Stimulated activated CD4-positive, alpha-beta T cell treated with anti-CD3 and anti-CD28 coated beads, Interleukin-1b, Interleukin-23, amount 100 ng/mL, for 1 hour (primary cell): Measurements from ENCODE around the gene SMIM45.
"Not testable (repeated sequence)": the region's sequence is repeated elsewhere in the genome, so short reads cannot be mapped to it uniquely, and the experiment has no call there.

Source experiments
- DNase-seq, 2 donors: peaks; one replicate each; pipeline ENCODE4 v3.0.0-alpha.2; 2020; ENCODE audit warnings: low read depth in 2 of 2

SMIM45 gene

DNA sequence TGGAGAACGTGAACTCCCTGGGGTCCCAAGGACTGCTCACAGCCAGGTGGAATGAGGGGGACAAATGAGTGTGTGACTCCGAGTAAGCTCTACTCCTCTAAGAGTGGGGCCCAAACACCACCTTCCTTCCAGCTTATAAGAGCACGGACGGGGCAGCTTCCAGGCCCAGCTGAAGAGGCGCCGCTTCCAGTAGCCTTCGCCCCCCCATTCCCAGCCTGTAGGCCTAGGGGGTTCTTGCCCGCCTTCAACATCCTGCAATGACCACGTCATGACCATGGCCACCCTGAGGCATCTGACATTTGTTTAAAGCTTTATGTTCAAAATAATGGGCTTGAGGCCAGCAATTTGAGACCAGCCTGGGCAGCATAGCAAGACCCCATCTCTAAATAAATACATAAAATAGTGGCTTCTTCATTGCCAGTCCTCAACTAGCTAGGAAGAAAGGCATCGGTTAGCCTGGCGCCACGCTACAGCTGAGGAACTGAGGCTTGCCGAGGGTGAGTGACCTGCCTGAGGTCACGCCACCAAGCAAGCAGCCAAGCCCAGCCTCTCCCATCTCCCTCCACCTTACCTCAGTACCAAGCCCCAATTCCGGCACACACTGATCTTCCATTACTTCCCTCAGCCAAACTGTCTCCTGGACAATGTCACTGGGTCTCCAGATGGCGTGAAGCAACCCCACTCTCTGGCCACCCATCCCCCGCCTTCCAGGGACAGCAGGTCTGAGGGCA is 17.5 kb upstream of the SMIM45 start:
- DNase-seq, result no peak

DNA sequence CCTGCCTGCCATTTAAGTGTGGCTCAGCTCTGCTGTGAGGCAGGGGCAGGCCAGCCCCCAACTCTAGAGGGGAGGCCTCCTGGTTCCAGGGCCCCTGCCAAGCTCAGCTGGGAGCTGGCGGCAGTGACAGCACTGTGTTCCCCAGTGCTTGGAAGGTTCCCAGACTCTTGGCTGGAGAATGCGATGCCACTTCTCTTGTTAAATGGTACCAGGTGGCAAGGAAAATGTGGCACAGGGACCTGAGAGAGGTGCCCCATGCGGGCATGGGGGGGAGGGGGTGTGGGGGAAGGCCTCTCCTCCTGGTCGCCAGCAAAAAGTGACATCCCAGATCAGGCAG is 17.0 kb upstream of the SMIM45 start:
- DNase-seq, result no peak

DNA sequence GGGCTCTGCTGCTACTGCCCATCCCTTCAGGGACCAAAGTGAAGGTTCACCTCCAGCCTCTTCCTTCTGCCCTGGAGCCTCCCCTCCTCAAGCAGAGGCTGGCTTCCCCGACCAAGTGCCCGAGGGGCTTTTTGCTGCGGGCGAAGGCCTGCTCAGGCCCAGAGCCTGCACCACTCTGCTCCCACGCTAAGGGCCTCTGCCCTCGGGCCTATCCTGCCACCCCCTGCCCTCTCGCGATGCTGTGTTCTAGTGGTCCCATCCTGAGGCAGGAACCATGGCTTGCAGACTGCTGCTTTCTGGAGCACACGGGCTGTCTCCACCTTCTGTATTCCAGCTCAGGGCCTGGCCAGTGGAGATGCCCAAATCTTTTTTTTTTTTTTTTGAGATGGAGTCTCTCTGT is 16.4 kb upstream of the SMIM45 start:
- no peak for DNase-seq

DNA sequence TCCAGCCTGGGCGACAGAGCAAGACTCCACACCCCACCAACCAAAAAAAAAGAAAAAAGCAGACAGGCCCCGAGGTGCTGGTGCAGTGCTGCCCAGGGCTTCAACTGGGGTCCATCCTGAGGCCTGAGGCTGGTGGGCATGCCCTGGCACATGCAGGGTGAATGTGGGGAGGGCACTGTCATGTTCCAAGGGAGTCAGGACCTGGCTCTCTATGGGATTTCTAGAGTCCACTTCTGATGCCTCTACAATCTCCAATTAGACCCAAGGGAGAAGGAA is 15.1 kb upstream of the SMIM45 start:
- no peak for DNase-seq

DNA sequence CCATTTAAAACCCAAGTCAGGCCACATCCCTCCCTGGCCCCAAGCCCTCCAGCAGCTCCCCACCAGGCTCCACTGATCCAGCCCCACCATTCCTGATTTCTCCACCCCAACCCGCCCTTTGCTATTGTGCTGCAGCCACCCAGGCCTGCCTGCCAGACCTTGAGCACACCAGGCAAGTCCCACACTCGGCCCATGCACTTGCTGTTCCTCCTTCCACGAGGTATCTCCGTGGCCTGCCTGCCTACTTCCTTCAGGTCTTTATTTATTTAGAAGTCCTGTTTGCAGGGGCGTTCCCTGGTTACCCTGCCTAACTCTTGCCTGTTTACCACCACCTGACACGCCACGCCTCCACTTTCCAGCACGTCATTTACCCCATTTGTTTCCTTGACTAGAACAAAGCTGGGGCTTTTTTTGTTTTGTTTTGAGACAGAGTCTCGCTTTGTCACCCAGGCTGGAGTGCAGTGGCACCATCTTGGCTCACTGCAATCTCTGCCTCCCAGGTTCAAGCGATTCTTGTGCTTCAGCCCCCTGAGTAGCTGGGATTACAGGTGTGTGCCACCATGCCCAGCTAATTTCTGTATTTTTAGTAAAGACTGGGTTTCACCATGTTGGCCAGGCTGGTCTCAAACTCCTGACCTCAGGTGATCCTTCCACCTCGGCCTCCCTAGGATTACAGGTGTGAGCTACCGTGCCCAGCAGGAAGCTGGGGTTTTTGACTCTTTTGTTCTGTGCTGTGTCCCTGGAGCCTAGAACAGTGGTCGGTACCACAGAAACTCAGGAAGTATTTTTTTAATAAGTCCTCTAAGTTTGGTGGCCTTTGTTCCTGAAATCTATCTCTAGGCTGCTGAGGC is 11.7 kb upstream of the SMIM45 start:
- peak; percentile 82 to 92 for DNase-seq

DNA sequence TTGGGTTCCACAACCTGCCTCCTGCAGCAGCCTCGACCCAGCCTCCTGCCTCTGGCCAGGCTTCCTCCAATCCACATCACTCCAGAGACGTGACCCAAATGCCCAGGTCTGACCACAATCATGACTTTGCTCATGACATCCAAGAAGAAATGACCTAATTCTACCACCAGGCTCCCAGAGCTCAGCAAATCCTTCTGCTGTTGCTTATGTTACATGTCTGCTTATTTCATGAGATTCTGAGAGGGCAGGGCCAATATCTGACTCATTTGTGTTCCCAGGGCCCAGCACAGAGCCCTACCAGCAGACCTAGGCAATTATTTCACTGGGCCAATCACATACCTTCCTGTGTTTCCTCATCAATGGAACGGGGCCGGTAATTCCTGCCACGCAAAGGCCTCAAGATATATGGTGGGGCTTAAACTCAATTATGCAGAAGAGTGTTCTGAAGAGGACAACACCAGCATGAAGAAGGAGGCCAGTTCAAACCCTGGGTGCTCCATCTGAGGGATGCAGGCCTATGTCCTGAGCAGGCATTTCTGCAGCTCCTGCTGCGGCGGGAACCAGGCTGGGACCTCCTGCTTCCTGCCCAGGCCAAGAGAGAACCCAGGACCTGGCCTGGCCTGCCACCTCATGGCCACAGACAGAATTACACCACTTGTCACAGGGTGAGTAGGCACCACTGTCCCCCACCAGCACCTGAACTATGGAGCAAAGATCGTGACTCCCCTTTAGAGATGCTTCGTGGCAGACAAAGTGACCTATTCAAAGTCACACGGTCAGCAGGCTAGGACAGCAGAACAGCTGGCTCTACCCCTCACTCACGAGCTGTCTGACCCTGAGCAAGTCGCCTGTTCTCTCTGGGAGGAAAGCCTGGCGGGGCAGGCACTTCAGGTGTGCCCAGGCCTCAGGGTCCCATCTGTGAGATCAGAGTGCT is 10.9 kb upstream of the SMIM45 start:
- peak; percentile 70 to 74 for DNase-seq

DNA sequence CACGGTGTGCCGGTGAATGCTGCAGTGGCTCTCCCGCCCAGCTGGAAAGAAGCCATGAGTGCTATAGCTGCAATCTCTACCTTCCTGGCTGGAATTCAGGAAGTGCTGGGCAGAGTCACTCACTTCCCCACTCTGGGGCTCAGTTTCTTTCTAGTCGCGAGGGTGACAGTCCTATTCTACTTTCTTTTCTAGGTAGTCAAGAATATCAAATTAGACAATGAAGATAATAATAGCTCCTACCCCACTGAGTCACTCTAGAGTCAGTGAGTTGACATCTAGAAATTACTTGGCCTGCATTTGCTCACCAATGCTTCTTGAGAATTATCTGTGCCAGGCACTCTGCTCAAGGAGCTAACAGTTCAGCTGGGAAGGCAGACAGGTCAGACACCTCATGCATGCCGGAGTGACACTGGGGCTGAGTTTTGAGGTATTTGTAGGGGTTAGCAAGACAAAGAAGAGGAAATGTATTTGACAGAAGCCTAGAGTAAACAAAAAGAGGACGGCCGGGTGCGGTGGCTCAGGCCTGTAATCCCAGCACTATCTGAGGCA is 8.2 kb upstream of the SMIM45 start:
- no peak for DNase-seq

DNA sequence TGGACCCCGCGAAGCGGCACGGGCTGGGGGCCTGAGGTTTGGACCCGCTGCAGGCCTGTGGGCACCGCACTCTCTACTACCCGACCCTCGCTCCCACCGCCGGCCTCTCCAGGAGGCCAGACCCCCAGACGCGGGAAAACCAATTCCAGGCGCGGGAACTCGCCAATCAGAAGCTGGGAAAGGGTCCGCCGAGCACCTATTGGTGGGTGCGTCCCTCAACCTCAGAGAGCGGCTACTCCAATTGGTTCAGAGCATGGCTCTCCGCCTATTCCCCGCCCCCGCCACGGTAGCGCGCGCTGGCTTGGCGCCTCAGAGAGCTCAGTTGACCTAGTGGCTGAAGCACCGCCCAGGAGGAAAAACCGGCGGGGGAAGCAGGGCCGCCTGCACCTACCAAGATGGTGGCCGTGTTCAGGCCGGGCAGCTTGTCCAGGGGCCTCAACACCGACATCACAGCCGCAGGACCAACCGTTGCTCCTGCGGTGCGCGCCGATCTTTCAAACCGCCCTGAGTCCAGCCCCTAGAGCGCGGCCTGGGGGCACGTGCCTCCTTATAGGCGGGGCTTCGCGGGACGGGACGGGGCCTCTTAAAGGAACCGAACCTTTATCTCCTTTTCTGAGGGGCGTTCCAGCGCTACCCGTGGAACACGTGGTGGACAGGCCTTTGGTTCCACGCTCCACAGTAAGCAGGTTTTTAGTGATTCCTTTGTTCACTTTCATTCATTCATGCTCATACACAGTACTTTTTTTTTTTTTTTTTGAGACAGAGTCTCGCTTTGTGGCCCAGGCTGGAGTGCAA is 5.1 kb upstream of the SMIM45 start, which contains the start of gene CENPM:
Gene CENPM (minus strand): TSS at position 524 of the 795 bp plus-strand sequence. CDS start 76 bp downstream, at position 448.
- DNase-seq, result peak; percentile 53 to 79

DNA sequence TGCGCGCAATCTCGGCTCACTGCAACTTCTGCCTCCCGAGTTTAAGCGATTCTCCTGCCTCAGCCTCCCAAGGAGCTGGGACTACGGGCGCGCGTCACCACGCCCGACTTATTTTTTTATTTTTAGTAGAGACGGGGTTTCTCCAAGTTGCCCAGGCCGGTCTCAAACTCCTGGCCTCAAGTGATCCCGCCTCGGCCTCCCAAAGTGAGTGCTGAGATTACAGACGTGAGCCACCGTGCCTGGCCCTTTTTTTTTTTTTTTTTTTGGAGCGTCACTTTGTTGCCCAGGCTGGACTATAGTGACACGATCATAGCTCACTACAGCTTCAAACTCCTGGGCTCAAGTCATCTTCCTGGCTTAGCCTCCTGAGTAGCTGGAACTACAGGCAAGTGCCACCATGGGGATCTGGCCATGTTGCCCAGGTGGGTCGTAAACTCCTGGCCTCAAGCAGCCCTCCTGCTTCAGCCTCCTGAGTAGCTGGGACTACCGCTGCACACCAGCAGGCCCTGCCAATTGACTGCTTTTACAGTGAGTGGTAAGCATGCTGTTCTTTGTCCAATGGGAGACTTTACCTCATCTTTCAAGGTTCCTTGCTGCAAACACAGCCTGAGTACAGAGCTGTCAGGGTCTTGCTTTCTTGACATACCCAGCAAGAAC is 4.4 kb upstream of the SMIM45 start:
- no peak for DNase-seq

DNA sequence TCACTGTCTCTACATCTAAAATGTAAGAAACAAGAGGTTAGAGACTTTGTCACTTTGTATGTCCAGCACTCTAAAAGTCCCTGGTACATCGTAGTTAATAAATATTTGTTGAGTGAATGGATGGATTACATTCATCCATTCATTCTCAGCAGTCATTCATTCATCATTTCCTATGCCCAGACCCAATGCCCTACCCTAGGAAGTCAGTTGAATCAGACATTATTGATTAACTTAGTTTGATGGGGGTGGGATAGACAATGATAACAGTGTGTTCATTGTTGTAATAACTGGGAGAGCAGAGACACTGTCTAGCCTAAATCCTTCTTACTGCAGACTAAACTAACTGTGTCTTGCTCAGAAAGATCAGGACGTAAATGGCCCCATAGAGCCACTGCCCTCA is 3.8 kb upstream of the SMIM45 start:
- DNase-seq, result no peak

DNA sequence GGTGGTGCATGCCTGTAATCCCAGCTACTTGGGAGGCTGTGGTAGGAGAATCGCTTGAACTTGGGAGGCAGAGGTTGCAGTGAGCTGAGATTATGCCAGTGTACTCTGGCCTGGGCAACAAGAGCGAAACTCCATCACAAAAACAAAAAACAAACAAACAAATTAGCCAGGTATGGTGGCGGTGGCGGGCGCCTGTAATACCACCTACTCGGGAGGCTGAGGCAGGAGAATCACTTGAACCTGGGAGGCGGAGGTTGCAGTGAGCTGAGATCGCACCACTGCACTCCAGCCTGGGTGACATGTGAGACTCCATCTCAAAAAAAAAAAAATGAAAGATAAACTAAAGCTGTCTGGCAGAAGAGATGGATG is 3.0 kb upstream of the SMIM45 start:
- not testable (repeated sequence) for DNase-seq

DNA sequence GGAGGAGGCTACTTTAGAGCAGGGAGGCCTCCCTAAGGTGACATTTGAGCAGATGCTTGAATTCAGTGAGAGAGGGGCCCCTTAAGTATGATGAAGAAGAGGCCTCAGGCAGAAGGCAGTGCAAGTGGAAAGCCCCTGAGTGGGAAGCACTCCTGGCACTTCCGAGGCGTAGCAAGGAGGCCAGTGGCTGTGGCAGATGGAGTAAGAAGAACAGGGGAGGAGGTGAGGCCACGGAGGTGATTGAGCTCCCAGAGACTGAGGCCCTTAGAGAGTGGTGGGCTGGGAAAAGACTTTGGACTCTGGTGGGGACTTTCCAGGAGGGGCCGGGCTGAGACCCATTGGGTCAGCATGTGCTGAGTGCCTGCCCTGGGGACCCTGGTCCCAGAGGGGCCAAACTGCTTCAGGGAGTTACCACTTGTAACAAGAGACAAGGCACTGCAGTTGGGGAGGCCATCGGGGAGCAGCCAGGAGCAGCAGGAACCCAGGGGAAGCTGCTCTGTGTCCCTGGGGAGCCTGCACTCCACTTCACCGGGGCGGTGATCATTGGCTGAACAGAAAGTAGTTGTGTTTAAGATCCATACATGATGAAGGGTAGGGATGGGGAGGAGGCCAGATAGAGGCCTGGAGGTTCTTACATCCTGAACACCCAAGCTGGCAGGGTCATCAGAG is 2.5 kb upstream of the SMIM45 start:
- DNase-seq, result no peak

DNA sequence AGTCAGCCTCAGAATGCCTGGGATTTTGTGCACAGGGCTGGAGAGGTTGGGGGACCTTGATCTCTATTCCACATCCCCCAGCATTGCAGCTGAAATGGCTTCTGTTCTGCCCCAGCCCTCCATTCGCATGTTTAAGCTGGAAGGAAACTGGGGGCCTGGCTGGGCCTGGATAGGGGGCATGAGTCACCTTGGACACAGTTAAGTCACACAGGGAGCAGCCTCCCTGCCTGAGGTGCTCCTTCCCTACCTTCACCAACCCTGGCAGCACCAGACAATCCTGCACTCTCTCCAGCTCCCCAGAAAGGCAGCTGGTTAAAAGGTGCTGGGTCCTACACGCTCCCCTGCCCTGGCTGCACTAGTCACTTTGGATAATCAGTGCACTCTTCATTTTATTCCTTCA is 763 bp downstream of the SMIM45 start:
- no peak for DNase-seq

DNA sequence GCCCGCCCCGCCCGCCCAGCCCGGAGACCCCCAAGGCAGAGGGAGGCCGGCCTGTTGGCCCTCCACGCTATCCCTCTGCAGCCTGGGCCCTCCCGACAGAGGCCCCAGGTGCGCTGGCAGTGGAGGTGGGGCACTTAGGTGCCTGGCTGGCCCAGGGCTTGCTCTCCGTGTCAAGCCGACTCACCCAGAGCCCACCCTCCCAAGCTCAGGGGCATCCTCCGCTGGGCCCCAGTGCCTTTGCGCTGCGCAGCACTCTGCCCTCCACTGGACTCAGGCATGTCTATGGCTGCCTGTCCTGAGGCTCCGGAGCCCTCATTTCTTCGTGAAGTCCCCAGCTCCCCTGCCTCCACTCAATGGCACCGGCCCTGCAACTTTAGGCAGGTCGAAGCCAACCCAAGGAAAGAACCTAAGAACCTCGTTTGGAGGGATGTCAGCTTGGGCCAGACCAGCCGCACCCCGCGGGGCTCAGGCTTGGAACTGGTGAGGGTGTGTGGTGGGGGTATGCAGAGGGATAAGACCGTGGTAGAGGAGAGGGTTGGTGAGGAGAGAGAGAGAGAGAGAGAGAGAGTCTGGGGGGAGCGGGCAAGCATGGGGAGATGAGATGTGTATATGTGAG is 6.1 kb downstream of the SMIM45 start:
- DNase-seq, result no peak

DNA sequence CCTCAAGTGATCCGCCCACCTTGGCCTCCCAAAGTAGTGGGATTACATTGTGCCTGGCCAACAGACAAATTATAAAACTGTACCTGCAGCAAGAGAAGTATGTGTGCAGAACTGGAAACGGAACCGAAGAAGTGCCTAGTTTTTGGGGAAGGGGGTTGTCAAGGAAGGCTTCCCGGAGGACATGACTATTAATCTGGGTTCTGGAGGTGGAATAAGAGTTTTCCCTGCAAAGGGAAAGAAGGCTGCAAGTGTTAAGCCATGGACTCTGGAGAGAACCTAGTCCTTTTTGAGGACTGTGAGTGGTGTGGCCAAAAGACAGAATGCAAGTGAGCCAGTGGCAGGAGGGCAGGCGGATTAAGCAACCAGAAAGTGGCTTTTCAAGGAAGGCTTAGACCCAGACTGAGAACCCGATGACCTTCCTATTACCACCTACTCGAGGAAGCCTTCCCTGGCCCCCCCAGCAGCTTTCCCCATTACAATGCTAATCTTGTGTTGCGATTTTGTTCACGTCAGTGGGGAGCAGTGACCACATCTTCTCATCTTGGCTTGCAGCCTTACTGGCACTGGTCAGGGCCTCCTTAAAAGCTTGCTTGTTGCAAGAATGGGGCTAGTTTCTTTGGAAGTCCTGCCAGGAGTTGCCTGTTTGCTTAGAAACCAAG is 11.6 kb downstream of the SMIM45 start:
- no peak for DNase-seq

DNA sequence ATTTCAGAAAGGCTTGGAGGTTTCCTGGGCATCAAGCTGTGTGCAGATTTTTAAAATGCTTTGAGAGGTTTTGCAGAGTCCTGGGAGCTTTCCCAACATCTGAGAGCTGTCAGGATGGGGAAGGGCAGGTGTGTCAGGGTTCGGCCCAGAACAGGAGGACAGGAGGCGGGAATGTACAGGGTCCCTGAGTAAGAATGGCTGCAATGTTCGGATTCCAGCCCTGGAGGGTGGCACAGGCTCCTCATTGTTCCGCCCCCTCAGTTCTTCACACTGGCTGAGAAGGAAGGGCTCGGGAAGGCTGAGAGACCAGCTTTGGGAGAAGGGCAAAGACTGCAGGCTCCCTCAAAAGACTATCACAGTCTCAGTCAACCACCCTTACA is 12.2 kb downstream of the SMIM45 start:
- no peak for DNase-seq

DNA sequence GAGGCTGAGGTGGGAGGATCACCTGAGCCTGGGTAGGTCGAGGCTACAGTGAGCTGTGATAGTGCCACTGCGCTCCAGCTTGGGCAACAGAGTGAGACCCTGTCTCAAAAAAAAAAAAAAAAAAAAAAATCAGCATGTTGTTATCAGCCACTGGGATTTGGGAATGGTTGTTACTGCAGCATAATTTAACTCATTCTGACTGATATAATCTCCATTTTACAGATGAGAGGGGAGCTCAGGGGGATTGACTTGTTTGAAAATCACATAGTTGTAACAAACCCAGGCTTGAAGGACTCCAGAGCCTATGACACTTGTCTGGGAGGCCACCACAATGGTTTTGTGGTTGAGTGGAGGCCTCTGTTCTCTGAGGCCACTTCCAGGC is 14.3 kb downstream of the SMIM45 start:
- no peak for DNase-seq

DNA sequence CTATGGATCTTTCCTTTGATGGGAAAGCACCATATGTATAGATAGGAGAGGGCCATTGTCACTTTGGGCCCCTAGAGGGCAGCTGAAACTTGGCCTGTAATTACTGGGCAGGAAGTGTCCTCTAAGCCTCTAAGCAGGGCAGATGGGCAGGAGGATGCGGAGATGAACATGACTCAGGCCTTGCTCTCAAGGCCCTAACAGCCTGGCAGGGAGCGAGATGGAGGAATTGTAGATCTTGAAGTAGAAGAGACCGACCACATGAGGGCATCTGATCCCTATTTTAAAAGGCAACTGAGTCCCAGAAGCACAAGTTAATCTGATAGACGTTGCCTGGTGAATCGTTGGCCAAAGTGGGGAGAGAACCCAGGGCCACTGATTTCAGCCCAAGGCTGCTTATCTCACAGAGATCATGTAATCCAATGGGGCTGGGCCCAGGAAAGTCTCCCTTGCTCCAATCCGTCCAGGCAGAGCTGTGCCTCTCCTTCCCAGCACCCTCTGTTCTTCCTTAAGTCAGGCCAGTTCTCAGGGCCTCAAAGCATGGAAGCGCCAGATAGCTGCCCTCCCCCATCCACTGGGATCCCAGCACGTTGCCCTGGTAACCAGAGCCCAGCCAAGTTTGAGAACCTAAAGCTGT is 14.8 kb downstream of the SMIM45 start:
- no peak for DNase-seq

DNA sequence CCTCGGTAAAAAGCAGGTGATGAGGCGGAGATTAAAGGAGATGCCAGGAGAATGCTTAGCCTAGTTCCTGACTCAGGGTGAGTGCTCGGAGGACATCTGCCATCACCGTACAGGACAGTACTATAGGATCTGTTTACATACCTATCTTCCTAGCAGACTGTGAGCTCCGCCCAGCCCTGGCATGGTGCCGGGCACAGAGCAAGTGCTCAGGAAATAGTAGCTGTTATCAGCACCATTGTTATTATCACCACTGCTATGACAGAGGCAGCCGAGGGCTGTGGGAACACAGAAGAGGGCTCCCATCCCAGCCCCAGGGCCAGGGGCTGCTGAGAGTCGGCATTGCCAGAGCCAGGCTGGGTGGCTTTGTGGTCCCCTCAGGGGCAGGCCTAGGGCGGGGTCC is 16.7 kb downstream of the SMIM45 start:
- no peak for DNase-seq
